ENCODE measurements around the gene TMEM140. TPM values are rescaled to one million over a fixed set of nuclear protein-coding genes. Genes with fewer than 3 reads are reported as not detected.

The TMEM140 gene
- total and polyA plus RNA-seq, 2 of the 13 experiments (the other 11 are each of a cell fraction or from before 2014, with no cell fraction given) = 9.2 to 21.7 TPM

DNA sequence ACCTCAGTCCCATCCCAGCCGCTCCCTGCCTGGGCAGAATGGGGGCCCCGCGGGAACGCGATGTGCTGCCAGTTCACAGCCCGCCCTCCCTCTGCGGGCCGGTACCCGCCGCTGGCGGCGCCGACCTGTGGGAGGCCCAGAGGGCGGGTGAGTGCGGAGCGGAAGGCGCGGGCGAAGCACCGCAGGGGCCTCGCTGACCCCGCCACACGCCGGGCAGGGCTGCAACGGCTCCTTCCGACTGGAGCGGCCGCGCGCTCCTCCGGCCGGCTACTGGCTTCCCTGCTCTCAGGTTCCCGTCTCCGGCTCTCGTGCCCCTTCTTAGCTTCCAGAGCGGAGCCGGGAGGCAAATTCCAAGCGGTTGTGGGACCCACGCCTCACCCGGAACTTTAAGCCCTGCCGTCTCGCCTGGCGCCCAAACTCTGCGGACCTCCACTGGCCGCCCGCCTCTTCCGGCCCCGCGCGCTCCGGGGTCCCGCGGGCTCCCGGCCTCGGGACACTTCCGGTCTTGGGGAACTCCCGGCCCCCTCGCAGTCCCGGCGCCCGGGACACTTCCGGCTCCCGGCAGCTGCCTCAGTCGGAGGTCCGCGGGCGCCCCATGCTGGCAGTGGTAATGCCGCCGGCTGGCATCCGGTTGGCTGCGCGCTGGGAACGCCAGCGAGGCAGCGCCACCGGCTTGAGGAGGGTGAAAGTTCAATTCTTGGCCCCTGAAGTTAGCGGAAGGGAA, 22.6 kb downstream of the TMEM140 start, which contains the start of gene CYREN (continued):
- TF ChIP-seq JARID2 (CRISPR knock-in tag; IDR thresholded peaks at IDR 0.05; ENCODE audit: insufficient replicate concordance) (no peak), ZSCAN31 (CRISPR knock-in tag; IDR thresholded peaks at IDR 0.05; ENCODE audit: low read depth) (peak; percentile 84; the same call in 1 of the 2 replicates), ZFYVE20 (CRISPR knock-in tag; IDR thresholded peaks at IDR 0.05; ENCODE audit: borderline replicate concordance, low read depth) (no peak), ELF1 (CRISPR knock-in tag; IDR thresholded peaks at IDR 0.05) (peak; percentile 92), ERF (CRISPR knock-in tag; IDR thresholded peaks at IDR 0.05) (peak; percentile 85; the same call in 1 of the 2 replicates), ZNF432 (CRISPR knock-in tag; IDR thresholded peaks at IDR 0.05; ENCODE audit: borderline replicate concordance) (no peak), DPF2 (CRISPR knock-in tag; IDR thresholded peaks at IDR 0.05; ENCODE audit: borderline replicate concordance, low read depth) (no peak), IRF1 (CRISPR knock-in tag; IDR thresholded peaks at IDR 0.05; ENCODE audit: low read depth) (no peak), ZKSCAN1 (IDR thresholded peaks at IDR 0.05; ENCODE audit: low read length) (peak; percentile 41; the same call in 1 of the 2 replicates), U2AF2 (IDR thresholded peaks at IDR 0.05; ENCODE audit: low read depth, low read length) (0 out of 2 replicates have a peak, but pooled peaks have one; percentile 48), ZNF776 (CRISPR knock-in tag; IDR thresholded peaks at IDR 0.05) (peak; percentile 66), MBNL3 (CRISPR knock-in tag; conservative IDR thresholded peaks at IDR 0.05) (no peak), ZNF784 (CRISPR knock-in tag; IDR thresholded peaks at IDR 0.05; ENCODE audit: borderline replicate concordance) (peak; percentile 21; the same call in 1 of the 2 replicates), HDAC1 (CRISPR knock-in tag; IDR thresholded peaks at IDR 0.05) (peak; percentile 91), FOXK1 (CRISPR knock-in tag; IDR thresholded peaks at IDR 0.05; ENCODE audit: borderline replicate concordance, low read depth) (peak; percentile 68; the same call in 1 of the 2 replicates), GLI4 (CRISPR knock-in tag; IDR thresholded peaks at IDR 0.05; ENCODE audit: borderline replicate concordance) (peak; percentile 89; the same call in 1 of the 2 replicates), ZFY (CRISPR knock-in tag; IDR thresholded peaks at IDR 0.05) (peak; percentile 82), ATF6 (CRISPR knock-in tag; conservative IDR thresholded peaks at IDR 0.05) (0 out of 2 replicates have a peak, but pooled peaks have one; percentile 44), ZNF644 (CRISPR knock-in tag; IDR thresholded peaks at IDR 0.05; ENCODE audit: low read depth) (no peak), ELF3 (CRISPR knock-in tag; IDR thresholded peaks at IDR 0.05) (peak; percentile 91)
- TF ChIP-seq, protein P1, sequence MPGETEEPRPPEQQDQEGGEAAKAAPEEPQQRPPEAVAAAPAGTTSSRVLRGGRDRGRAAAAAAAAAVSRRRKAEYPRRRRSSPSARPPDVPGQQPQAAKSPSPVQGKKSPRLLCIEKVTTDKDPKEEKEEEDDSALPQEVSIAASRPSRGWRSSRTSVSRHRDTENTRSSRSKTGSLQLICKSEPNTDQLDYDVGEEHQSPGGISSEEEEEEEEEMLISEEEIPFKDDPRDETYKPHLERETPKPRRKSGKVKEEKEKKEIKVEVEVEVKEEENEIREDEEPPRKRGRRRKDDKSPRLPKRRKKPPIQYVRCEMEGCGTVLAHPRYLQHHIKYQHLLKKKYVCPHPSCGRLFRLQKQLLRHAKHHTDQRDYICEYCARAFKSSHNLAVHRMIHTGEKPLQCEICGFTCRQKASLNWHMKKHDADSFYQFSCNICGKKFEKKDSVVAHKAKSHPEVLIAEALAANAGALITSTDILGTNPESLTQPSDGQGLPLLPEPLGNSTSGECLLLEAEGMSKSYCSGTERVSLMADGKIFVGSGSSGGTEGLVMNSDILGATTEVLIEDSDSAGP (CRISPR knock-in tag; IDR thresholded peaks at IDR 0.05; ENCODE audit: borderline replicate concordance) = peak; percentile 93
- TF ChIP-seq, protein P2, sequence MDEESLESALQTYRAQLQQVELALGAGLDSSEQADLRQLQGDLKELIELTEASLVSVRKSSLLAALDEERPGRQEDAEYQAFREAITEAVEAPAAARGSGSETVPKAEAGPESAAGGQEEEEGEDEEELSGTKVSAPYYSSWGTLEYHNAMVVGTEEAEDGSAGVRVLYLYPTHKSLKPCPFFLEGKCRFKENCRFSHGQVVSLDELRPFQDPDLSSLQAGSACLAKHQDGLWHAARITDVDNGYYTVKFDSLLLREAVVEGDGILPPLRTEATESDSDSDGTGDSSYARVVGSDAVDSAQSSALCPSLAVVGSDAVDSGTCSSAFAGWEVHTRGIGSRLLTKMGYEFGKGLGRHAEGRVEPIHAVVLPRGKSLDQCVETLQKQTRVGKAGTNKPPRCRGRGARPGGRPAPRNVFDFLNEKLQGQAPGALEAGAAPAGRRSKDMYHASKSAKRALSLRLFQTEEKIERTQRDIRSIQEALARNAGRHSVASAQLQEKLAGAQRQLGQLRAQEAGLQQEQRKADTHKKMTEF (CRISPR knock-in tag; IDR thresholded peaks at IDR 0.05) = peak; percentile 97
